GM12878 (cell line): Measurements from ENCODE around the gene RGL1. TPM values are rescaled to one million over a fixed set of nuclear protein-coding genes. Genes with fewer than 3 reads are reported as not detected.

Source experiments
- ATAC-seq: fragments of 200-7000 bp; cut with Tn5 transposase; 3 replicates; pipeline ENCODE4 v1.9.1; 2020; ENCODE audit warnings: mild to moderate bottlenecking, moderate library complexity
- BruUV-seq: library from RNA; stranded (reverse); fragments of 400-500 nt; replicated peaks from 2 replicates; lab custom pipeline; 2021; lab: Mats Ljungman, UMichigan
- CTCF ChIA-PET: fragments of 300-600 bp; sonication (Branson Sonifier 250); formaldehyde crosslinking; extraction: SDS; loops from one replicate; lab custom pipeline; 2021; ENCODE audit warnings: inconsistent platforms; lab: Yijun Ruan, JAX
- POLR2A ChIA-PET: fragments of 350-600 bp; formaldehyde crosslinking; extraction: SDS; loops from one replicate; lab custom pipeline; 2021; ENCODE audit warnings: inconsistent platforms; lab: Charles Lee
- RAD21 ChIA-PET: fragments of 300-600 bp; sonication (Branson Sonifier 250); formaldehyde crosslinking; loops from one replicate; lab custom pipeline; 2023; ENCODE audit warnings: antibody characterized with exemption; ENCODE audit not compliant: unreplicated experiment; lab: Charles Lee
- SMC1A ChIA-PET: fragments of 300-600 bp; sonication (Branson Sonifier 250); formaldehyde crosslinking; loops from one replicate; lab custom pipeline; 2023; ENCODE audit not compliant: unreplicated experiment, uncharacterized antibody; lab: Charles Lee
- DNase-seq: peaks from one replicate; pipeline ENCODE4 v3.0.0-alpha.2; 2011; ENCODE audit warnings: low read depth, low spot score
- FAIRE-seq: peaks from 3 replicates; lab custom pipeline; 2011; peaks lifted over from hg19 to GRCh38; lab: Jason Lieb, UNC
- H2AFZ ChIP-seq: 2 replicates; pipeline ENCODE4 v1.6.0; 2011; ENCODE audit warnings: low read depth, low read length, control low read depth; ENCODE audit not compliant: control insufficient read depth
- H3K27ac ChIP-seq: 2 replicates; pipeline ENCODE4 v1.5.1; 2011; ENCODE audit warnings: control low read depth; ENCODE audit not compliant: control insufficient read depth, insufficient read depth
- H3K27me3 ChIP-seq, 2 experiments: replicated peaks in 1 of 2; 2 replicates each; pipeline versions ENCODE4 v1.6.0 to v1.6.1; 2011; ENCODE audit warnings: low read length in 1 of 2; ENCODE audit not compliant: control insufficient read depth in 2 of 2, insufficient read depth in 2 of 2
- H3K36me3 ChIP-seq, 2 experiments: 2 replicates each; pipeline ENCODE4 v1.5.1; 2011; ENCODE audit warnings: low read length in 1 of 2; ENCODE audit not compliant: control insufficient read depth in 2 of 2, insufficient read depth in 2 of 2
- H3K4me1 ChIP-seq: 2 replicates; pipeline ENCODE4 v1.6.1; 2011; ENCODE audit warnings: mild to moderate bottlenecking, low read length, moderate library complexity, mixed read lengths; ENCODE audit not compliant: control insufficient read depth, insufficient read depth
- H3K4me2 ChIP-seq: 2 replicates; pipeline ENCODE4 v1.6.0; 2011; ENCODE audit warnings: control low read depth; ENCODE audit not compliant: control insufficient read depth, insufficient read depth
- H3K4me3 ChIP-seq: fragments of 200-600 bp; sonication (generic); 2 replicates; pipeline ENCODE4 v1.5.1; 2016
- H3K79me2 ChIP-seq: 2 replicates; pipeline ENCODE4 v1.6.0; 2011; ENCODE audit warnings: low read length; ENCODE audit not compliant: control insufficient read depth, insufficient read depth
- H3K9ac ChIP-seq: 2 replicates; pipeline ENCODE4 v1.8.0; 2011; ENCODE audit warnings: low read length, control low read depth, mixed read lengths; ENCODE audit not compliant: control insufficient read depth, insufficient read depth
- H3K9me3 ChIP-seq: replicated peaks from 3 replicates; pipeline ENCODE4 v1.5.1; 2011; ENCODE audit warnings: mild to moderate bottlenecking, low read length; ENCODE audit not compliant: control insufficient read depth, insufficient read depth
- H4K20me1 ChIP-seq: 2 replicates; pipeline ENCODE4 v1.6.0; 2011; ENCODE audit not compliant: control insufficient read depth, insufficient read depth
- POLR2A ChIP-seq: IDR thresholded peaks from 2 replicates; pipeline ENCODE4 v1.6.1; 2011; ENCODE audit warnings: low read depth, mild to moderate bottlenecking, low read length
- TCF7 ChIP-seq: IDR thresholded peaks from 2 replicates; pipeline ENCODE4 v1.6.1; 2014; ENCODE audit warnings: antibody characterized with exemption, borderline replicate concordance
- WGBS: methylation state at CpG from one replicate; pipeline ENCODE4 v1.1.6; 2016; ENCODE audit warnings: low lambda C conversion rate; ENCODE audit not compliant: insufficient replicate concordance, insufficient coverage; ENCODE audit errors: missing lambda C conversion rate; 5-methylcytosine and 5-hydroxymethylcytosine counted together
- in situ Hi-C: fragments of 300-500 bp; cut with MboI; formaldehyde crosslinking; loops from 9 replicates; pipeline ENCODE4 v1.14.3; 2018; ENCODE audit warnings: mixed read lengths
- intact Hi-C: fragments of 100-400 bp; cut with micrococcal nuclease; formaldehyde crosslinking; loops from one replicate; pipeline ENCODE4 v1.14.2; 2022; ENCODE audit not compliant: unreplicated experiment
- polyA plus RNA-seq, 11 experiments: library from polyadenylated mRNA; depleted of rRNA in 4 of 11; unstranded in 6 of 11; stranded (reverse) in 5 of 11; fragments of >200 nt; fragmentation: Nextera tagmentation in 4 of 11; fragmentation: Illumina TruSeq in 1 of 11; extraction: Ambion mirVana in 4 of 11; extraction: Trizol in 1 of 11; gene quantifications; 1 replicate in 1 of 11; 2 replicates in 10 of 11; pipeline versions ENCODE4 v1.2.1 to v1.2.3, GENCODE V29; 2011 to 2016; ENCODE audit warnings: inconsistent platforms in 2 of 11, missing spikeins in 2 of 11, low read depth in 1 of 11
- total RNA-seq, 4 experiments: library from RNA; depleted of rRNA in 3 of 4; stranded (reverse); fragments of >200 nt in 3 of 4; fragmentation: Illumina TruSeq in 1 of 4; extraction: Trizol in 1 of 4; gene quantifications; 2 replicates each; pipeline versions ENCODE4 v1.2.1 to v1.2.3, GENCODE V29; 2013 to 2021
- TF ChIP-seq, protein P1 (sequence below): IDR thresholded peaks from 2 replicates; pipeline ENCODE4 v1.6.1; 2012; ENCODE audit warnings: improper control_type of control experiment, low read depth, low read length; ENCODE audit not compliant: insufficient replicate concordance

Gene RGL1
- total and polyA plus RNA-seq, 10 of the 15 experiments (the other 5 are each of a cell fraction or from before 2014, with no cell fraction given) = 8.1 to 25.0 (median 19.0) TPM

DNA sequence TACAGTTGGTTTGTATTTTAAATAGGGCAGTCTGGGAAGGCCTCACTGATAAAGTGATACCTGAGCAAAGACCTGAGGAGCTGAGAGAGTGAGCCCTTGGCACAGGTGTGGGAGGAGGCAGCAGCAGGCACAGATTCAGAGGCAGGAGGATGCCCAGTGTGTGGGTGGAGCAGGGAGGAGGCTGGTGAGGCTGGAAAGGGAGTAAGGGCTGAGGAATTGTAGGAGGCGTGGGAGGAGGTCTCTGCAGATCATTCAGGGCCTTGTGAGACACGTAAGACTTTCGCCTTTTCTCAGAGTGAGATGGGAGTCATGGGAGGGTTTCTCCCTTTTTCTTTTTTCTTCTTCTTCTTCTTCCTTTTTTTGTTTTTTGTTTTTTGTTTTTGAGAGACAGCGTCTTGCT is 58.0 kb downstream of the RGL1 start:
- Histone ChIP-seq H3K36me3 (peaks cover 8 to 13% of the 10 kb centered on the region in 2 experiments; a peak in 3 of 4 replicates), H3K4me3 (no peak overlapping the region), H3K79me2 (peaks cover 2% of the 10 kb centered on the region), H2AFZ (no peak overlapping the region), H3K4me1 (no peaks in the 10 kb centered on the region), H3K27ac (no peak overlapping the region), H3K27me3 (no peaks in the 10 kb centered on the region), H3K4me2 (no peak overlapping the region), H4K20me1 (no peaks in the 10 kb centered on the region), H3K9me3 (no peaks in the 10 kb centered on the region), H3K9ac (no peak overlapping the region)
- 88% methylated on average over 4 of the region's 4 CpGs for WGBS
- intact Hi-C loops (no loop called here), in situ Hi-C loops (no loop called here)
- TF ChIP-seq TCF7 = no peak
- TF ChIP-seq, protein P1, sequence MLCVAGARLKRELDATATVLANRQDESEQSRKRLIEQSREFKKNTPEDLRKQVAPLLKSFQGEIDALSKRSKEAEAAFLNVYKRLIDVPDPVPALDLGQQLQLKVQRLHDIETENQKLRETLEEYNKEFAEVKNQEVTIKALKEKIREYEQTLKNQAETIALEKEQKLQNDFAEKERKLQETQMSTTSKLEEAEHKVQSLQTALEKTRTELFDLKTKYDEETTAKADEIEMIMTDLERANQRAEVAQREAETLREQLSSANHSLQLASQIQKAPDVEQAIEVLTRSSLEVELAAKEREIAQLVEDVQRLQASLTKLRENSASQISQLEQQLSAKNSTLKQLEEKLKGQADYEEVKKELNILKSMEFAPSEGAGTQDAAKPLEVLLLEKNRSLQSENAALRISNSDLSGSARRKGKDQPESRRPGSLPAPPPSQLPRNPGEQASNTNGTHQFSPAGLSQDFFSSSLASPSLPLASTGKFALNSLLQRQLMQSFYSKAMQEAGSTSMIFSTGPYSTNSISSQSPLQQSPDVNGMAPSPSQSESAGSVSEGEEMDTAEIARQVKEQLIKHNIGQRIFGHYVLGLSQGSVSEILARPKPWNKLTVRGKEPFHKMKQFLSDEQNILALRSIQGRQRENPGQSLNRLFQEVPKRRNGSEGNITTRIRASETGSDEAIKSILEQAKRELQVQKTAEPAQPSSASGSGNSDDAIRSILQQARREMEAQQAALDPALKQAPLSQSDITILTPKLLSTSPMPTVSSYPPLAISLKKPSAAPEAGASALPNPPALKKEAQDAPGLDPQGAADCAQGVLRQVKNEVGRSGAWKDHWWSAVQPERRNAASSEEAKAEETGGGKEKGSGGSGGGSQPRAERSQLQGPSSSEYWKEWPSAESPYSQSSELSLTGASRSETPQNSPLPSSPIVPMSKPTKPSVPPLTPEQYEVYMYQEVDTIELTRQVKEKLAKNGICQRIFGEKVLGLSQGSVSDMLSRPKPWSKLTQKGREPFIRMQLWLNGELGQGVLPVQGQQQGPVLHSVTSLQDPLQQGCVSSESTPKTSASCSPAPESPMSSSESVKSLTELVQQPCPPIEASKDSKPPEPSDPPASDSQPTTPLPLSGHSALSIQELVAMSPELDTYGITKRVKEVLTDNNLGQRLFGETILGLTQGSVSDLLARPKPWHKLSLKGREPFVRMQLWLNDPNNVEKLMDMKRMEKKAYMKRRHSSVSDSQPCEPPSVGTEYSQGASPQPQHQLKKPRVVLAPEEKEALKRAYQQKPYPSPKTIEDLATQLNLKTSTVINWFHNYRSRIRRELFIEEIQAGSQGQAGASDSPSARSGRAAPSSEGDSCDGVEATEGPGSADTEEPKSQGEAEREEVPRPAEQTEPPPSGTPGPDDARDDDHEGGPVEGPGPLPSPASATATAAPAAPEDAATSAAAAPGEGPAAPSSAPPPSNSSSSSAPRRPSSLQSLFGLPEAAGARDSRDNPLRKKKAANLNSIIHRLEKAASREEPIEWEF = no peak
- peak; percentile 28; the same call in 1 of the 2 replicates for TF ChIP-seq POLR2A
- FAIRE-seq (no peak), DNase-seq (no peak), ATAC-seq (no peak)
- POLR2A ChIA-PET = no interaction called here
- SMC1A ChIA-PET = interaction anchor here (1.2 to 1.4 kb wide), 2 partner anchors 27 to 48 kb away, joined by 3 read pairs; no protein-coding TSS in a partner anchor
- RAD21 ChIA-PET = no interaction called here
- CTCF ChIA-PET = interaction anchor here (1.4 kb wide), 1 partner anchor 208 kb away, joined by 3 read pairs; no protein-coding TSS in a partner anchor
- no TSS peak for BruUV-seq
